Glutamatergic neuron (in vitro differentiated cells): Measurements from ENCODE around the gene OGFOD1. TPM values are rescaled to one million over a fixed set of nuclear protein-coding genes. Genes with fewer than 3 reads are reported as not detected.

Source experiments
- DNase-seq: peaks from one replicate; pipeline ENCODE4 v3.0.0; 2022
- H3K27ac Mint-ChIP-seq: one replicate; pipeline ENCODE4 v1.8.0; 2020; ENCODE audit warnings: mild to moderate bottlenecking, mixed read lengths, inconsistent platforms; ENCODE audit not compliant: unreplicated experiment
- H3K27me3 Mint-ChIP-seq: one replicate; pipeline ENCODE4 v1.8.0; 2020; ENCODE audit warnings: mild to moderate bottlenecking, moderate library complexity, mixed read lengths, inconsistent platforms; ENCODE audit not compliant: unreplicated experiment
- H3K36me3 Mint-ChIP-seq: one replicate; pipeline ENCODE4 v1.8.0; 2020; ENCODE audit warnings: mild to moderate bottlenecking, mixed read lengths, inconsistent platforms; ENCODE audit not compliant: unreplicated experiment
- H3K4me1 Mint-ChIP-seq: one replicate; pipeline ENCODE4 v1.8.0; 2020; ENCODE audit warnings: mild to moderate bottlenecking, low read depth, mixed read lengths, inconsistent platforms; ENCODE audit not compliant: unreplicated experiment
- H3K4me3 Mint-ChIP-seq: one replicate; pipeline ENCODE4 v1.8.0; 2020; ENCODE audit warnings: mild to moderate bottlenecking, mixed read lengths, inconsistent platforms; ENCODE audit not compliant: unreplicated experiment
- H3K9me3 Mint-ChIP-seq: one replicate; pipeline ENCODE4 v1.8.0; 2020; ENCODE audit warnings: mild to moderate bottlenecking, moderate library complexity, mixed read lengths, inconsistent platforms; ENCODE audit not compliant: unreplicated experiment
- CTCF ChIP-seq: fragments of 200-600 bp; sonication (generic); IDR thresholded peaks from one replicate; pipeline ENCODE4 v1.5.0; 2021; ENCODE audit not compliant: partially characterized antibody, unreplicated experiment
- total RNA-seq: library from RNA; stranded (reverse); fragmentation: NEBNext Ultra II Directional; extraction: Animal tissue kit (Norgen Biotek cat#: 25700); gene quantifications from one replicate; pipeline ENCODE4 v1.2.1, GENCODE V29; 2021; ENCODE audit not compliant: unreplicated experiment

OGFOD1 gene
- total RNA-seq, 1 donor from 2014 or later = 45.6 TPM

- Mint-ChIP-seq H3K4me3 (peak overlapping the region; percentile 58), H3K36me3 (no peaks in the 10 kb centered on the region), H3K4me1 (peaks cover 21% of the 10 kb centered on the region), H3K27me3 (peaks cover 2% of the 10 kb centered on the region), H3K9me3 (peaks cover 4% of the 10 kb centered on the region), H3K27ac (no peak overlapping the region)
- no peak for TF ChIP-seq CTCF
- no peak for DNase-seq
Measured at GRCh38 chr16:56422896-56423441, 28.4 kb upstream of the OGFOD1 start.

DNA sequence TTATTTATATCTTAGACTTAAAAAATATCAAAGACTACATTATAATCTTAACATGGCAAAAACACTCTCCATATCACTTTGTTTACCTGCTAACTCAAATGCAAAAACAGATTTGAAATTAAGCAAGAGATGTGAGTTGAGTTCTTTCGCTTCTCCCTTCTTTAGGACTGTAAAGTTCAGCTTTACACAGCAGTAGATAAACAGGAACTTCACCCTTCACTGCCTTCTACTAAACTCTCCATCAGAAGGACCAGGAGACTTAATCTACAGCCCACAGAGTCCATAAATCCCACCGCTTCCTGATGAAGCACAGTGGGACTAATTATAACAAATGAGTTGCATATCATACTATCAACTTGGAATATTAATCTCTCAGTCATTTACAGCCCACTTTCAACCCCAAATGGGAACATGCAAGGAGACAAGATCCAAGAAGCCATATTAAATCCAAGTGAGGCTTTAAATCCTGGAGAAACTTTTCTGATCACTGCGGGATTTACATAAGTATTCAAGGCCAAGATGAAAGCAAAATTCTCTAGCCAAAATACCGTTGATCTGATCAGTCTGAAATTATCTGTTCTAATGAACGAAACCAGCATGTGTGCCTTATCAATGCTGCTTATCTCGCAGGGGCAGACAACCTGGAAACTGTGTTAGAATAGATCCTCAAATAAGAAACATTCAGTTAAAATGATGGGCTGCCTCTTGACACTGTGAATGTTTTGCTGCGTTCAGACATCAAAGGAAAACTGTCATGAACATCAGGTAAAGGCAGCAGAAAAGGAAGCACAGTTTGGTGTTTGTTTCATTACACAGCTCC is 27.6 kb upstream of the OGFOD1 start:
- Mint-ChIP-seq H3K9me3 (peaks cover 4% of the 10 kb centered on the region), H3K36me3 (no peaks in the 10 kb centered on the region), H3K4me1 (peaks cover 25% of the 10 kb centered on the region), H3K4me3 (peak overlapping the region; percentile 98), H3K27ac (peak overlapping the region; percentile 76), H3K27me3 (peaks cover 2% of the 10 kb centered on the region)
- TF ChIP-seq CTCF = no peak
- no peak for DNase-seq

GRCh38 chr16:56424404-56424764 is 27.0 kb upstream of the OGFOD1 start:
- H3K9me3 Mint-ChIP-seq = peaks cover 4% of the 10 kb centered on the region

GRCh38 chr16:56424791-56425438 is 26.4 kb upstream of the OGFOD1 start:
- Mint-ChIP-seq H3K9me3 (peaks cover 4% of the 10 kb centered on the region), H3K36me3 (no peaks in the 10 kb centered on the region), H3K4me3 (peak overlapping the region; percentile 98), H3K4me1 (peaks cover 25% of the 10 kb centered on the region), H3K27me3 (peaks cover 2% of the 10 kb centered on the region), H3K27ac (peak overlapping the region; percentile 76)
- TF ChIP-seq CTCF = no peak
- peak; percentile 60 for DNase-seq

More at GRCh38 chr16:56424404-56424764, 27.0 kb upstream of the OGFOD1 start:
- Mint-ChIP-seq H3K27ac (peak overlapping the region; percentile 76), H3K36me3 (no peaks in the 10 kb centered on the region), H3K4me3 (peak overlapping the region; percentile 98), H3K4me1 (peaks cover 25% of the 10 kb centered on the region), H3K27me3 (peaks cover 2% of the 10 kb centered on the region)
- no peak for TF ChIP-seq CTCF
- no peak for DNase-seq
